Stimulated activated CD4-positive, alpha-beta T cell treated with anti-CD3 and anti-CD28 coated beads, Interleukin-1b, Interleukin-23, amount 100 ng/mL, for 48 hours (primary cell): ENCODE measurements around the gene GRHL1.
"Not testable (repeated sequence)": the region's sequence is repeated elsewhere in the genome, so short reads cannot be mapped to it uniquely, and the experiment has no call there.

Source experiments
- DNase-seq: peaks from one replicate; pipeline ENCODE4 v3.0.0-alpha.2; 2020

GRHL1 gene

GRCh38 chr2:10030311-10030736 is 78.8 kb downstream of the GRHL1 start:
- no peak for DNase-seq

GRCh38 chr2:10030798-10031197 is 79.3 kb downstream of the GRHL1 start:
- not testable (repeated sequence) for DNase-seq

- DNase-seq: no peak
These were observed 80.6 kb downstream of the GRHL1 start for GRCh38 chr2:10031886-10032745.

- DNase-seq: no peak
These were observed 81.2 kb downstream of the GRHL1 start for GRCh38 chr2:10032746-10033105.

GRCh38 chr2:10033251-10034006 is 81.9 kb downstream of the GRHL1 start:
- no peak for DNase-seq

- no peak for DNase-seq
These were observed 83.0 kb downstream of the GRHL1 start for GRCh38 chr2:10034333-10035052.

GRCh38 chr2:10035053-10035422 is 83.5 kb downstream of the GRHL1 start:
- DNase-seq: no peak

GRCh38 chr2:10035633-10036032 is 84.1 kb downstream of the GRHL1 start:
- no peak for DNase-seq

- peak; percentile 59 for DNase-seq
These were observed 84.8 kb downstream of the GRHL1 start for GRCh38 chr2:10036095-10036884.

- DNase-seq: no peak
These were observed 86.6 kb downstream of the GRHL1 start for GRCh38 chr2:10038123-10038522.

GRCh38 chr2:10038716-10039115 is 87.2 kb downstream of the GRHL1 start:
- no peak for DNase-seq

GRCh38 chr2:10039658-10040410 is 88.3 kb downstream of the GRHL1 start:
- no peak for DNase-seq

GRCh38 chr2:10041711-10042110 is 90.2 kb downstream of the GRHL1 start:
- no peak for DNase-seq

- no peak for DNase-seq
These were observed 91.0 kb downstream of the GRHL1 start for GRCh38 chr2:10042301-10043161.

GRCh38 chr2:10043256-10043905 is 91.9 kb downstream of the GRHL1 start, which contains the start of gene KLF11:
Gene KLF11 (plus strand): TSS chr2:10043550. CDS start chr2:10043717, 167 bp downstream.
- DNase-seq: peak; percentile 71

- peak; percentile 96 for DNase-seq
These were observed 92.6 kb downstream of the GRHL1 start for GRCh38 chr2:10043906-10044601.

GRCh38 chr2:10045561-10046355 is 94.3 kb downstream of the GRHL1 start:
- DNase-seq: no peak

- DNase-seq: no peak
These were observed 95.4 kb downstream of the GRHL1 start for GRCh38 chr2:10046931-10047330.
